Endodermal cell (in vitro differentiated cells): ENCODE data around the gene ZBED4. TPM values are rescaled to one million over a fixed set of nuclear protein-coding genes. Genes with fewer than 3 reads are reported as not detected.

ENCODE experiments used
- DNase-seq: peaks from one replicate; pipeline ENCODE4 v3.0.0-alpha.2; 2017
- H3K27ac ChIP-seq: 2 replicates; pipeline ENCODE4 v1.5.1; 2013; ENCODE audit warnings: mild to moderate bottlenecking, low read depth, low read length, moderate library complexity
- H3K27me3 ChIP-seq: 2 replicates; pipeline ENCODE4 v1.6.1; 2013; ENCODE audit warnings: mild to moderate bottlenecking, low read length, moderate library complexity; ENCODE audit not compliant: insufficient read depth, control insufficient read depth, poor library complexity, severe bottlenecking
- H3K36me3 ChIP-seq: 2 replicates; pipeline ENCODE4 v1.7.0; 2013; ENCODE audit warnings: mild to moderate bottlenecking, low read length, moderate library complexity; ENCODE audit not compliant: control insufficient read depth, insufficient read depth
- H3K4me1 ChIP-seq: one replicate; pipeline ENCODE4 v1.7.0; 2013; ENCODE audit warnings: low read length; ENCODE audit not compliant: control insufficient read depth, insufficient read depth
- H3K4me3 ChIP-seq: 2 replicates; pipeline ENCODE4 v1.5.1; 2013; ENCODE audit warnings: mild to moderate bottlenecking, low read length, moderate library complexity
- H3K9ac ChIP-seq: 2 replicates; pipeline ENCODE4 v1.6.1; 2013; ENCODE audit warnings: mild to moderate bottlenecking, low read length, moderate library complexity; ENCODE audit not compliant: poor library complexity, severe bottlenecking; ENCODE audit errors: extremely low read depth
- H3K9me3 ChIP-seq: 2 replicates; pipeline ENCODE4 v1.6.1; 2013; ENCODE audit warnings: mild to moderate bottlenecking, low read length, moderate library complexity; ENCODE audit not compliant: control insufficient read depth
- H3K27ac Mint-ChIP-seq: 2 replicates; pipeline ENCODE4 v1.8.0; 2020; ENCODE audit warnings: mixed read lengths
- H3K27me3 Mint-ChIP-seq: 2 replicates; pipeline ENCODE4 v1.8.0; 2021; ENCODE audit warnings: mild to moderate bottlenecking, mixed read lengths; ENCODE audit not compliant: insufficient read depth
- H3K36me3 Mint-ChIP-seq: 2 replicates; pipeline ENCODE4 v1.8.0; 2020; ENCODE audit warnings: low read depth, mixed read lengths
- H3K4me1 Mint-ChIP-seq: 2 replicates; pipeline ENCODE4 v1.8.0; 2020; ENCODE audit warnings: mixed read lengths
- H3K4me3 Mint-ChIP-seq: 2 replicates; pipeline ENCODE4 v1.8.0; 2020; ENCODE audit warnings: mild to moderate bottlenecking, moderate library complexity, mixed read lengths
- H3K9me3 Mint-ChIP-seq: 2 replicates; pipeline ENCODE4 v1.8.0; 2020; ENCODE audit warnings: mild to moderate bottlenecking, mixed read lengths
- CTCF ChIP-seq: fragments of 200-600 bp; sonication (generic); conservative IDR thresholded peaks from 2 replicates; pipeline ENCODE4 v1.5.0; 2021; ENCODE audit warnings: antibody characterized with exemption, mild to moderate bottlenecking
- WGBS, 2 experiments: methylation state at CpG; one replicate each; pipeline versions ENCODE4 v1.1.5 to v1.1.7; 2013; ENCODE audit warnings: missing lambda C conversion rate in 2 of 2, mixed read lengths in 1 of 2; ENCODE audit not compliant: insufficient coverage in 1 of 2, insufficient read length in 1 of 2; 5-methylcytosine and 5-hydroxymethylcytosine counted together
- total RNA-seq, 2 donors: library from RNA; stranded (reverse); fragmentation: NEBNext Ultra II Directional in 1 of 2; extraction: Animal tissue kit (Norgen Biotek cat#: 25700) in 1 of 2; gene quantifications; 2 replicates in 1 of 2; 3 replicates in 1 of 2; pipeline ENCODE4 v1.2.1, GENCODE V29; 2021

The ZBED4 gene
- total RNA-seq, 2 donors from 2014 or later, result 22.0 to 26.6 TPM

- WGBS, 2 experiments, result 88 to 89% methylated on average over 10 of the region's 10 CpGs
- H3K27me3 Mint-ChIP-seq, result peaks cover 10% of the 10 kb centered on the region
- peak overlapping the region; percentile 80 for H3K4me3 Mint-ChIP-seq
- peaks cover 17% of the 10 kb centered on the region for H3K9me3 Mint-ChIP-seq
- DNase-seq, result no peak
- peaks cover 30% of the 10 kb centered on the region for H3K4me1 Mint-ChIP-seq
- Histone ChIP-seq H3K27me3 (no peaks in the 10 kb centered on the region), H3K4me3 (peak overlapping the region; percentile 88), H3K9me3 (no peaks in the 10 kb centered on the region), H3K36me3 (peaks cover 49% of the 10 kb centered on the region), H3K4me1 (no peaks in the 10 kb centered on the region), H3K27ac (no peak overlapping the region), H3K9ac (peak overlapping the region; percentile 87)
- no peak overlapping the region for H3K27ac Mint-ChIP-seq
- peaks cover 56% of the 10 kb centered on the region for H3K36me3 Mint-ChIP-seq
- TF ChIP-seq CTCF, result no peak
These were observed 28.2 kb upstream of the ZBED4 start for GRCh38 chr22:49825436-49825835.

GRCh38 chr22:49825944-49826602, 27.6 kb upstream of the ZBED4 start:
- Histone ChIP-seq H3K9me3 (no peaks in the 10 kb centered on the region), H3K9ac (peak overlapping the region; percentile 87), H3K27me3 (no peaks in the 10 kb centered on the region), H3K4me1 (no peaks in the 10 kb centered on the region), H3K36me3 (peaks cover 43% of the 10 kb centered on the region), H3K27ac (no peak overlapping the region), H3K4me3 (peak overlapping the region; percentile 88)
- TF ChIP-seq CTCF, result no peak
- Mint-ChIP-seq H3K4me3 (peak overlapping the region; percentile 80), H3K36me3 (peaks cover 49% of the 10 kb centered on the region), H3K27ac (peak overlapping the region; percentile 84), H3K27me3 (peaks cover 15% of the 10 kb centered on the region), H3K9me3 (peaks cover 23% of the 10 kb centered on the region), H3K4me1 (peaks cover 30% of the 10 kb centered on the region)
- DNase-seq, result no peak
- WGBS, 2 experiments, result 28 to 35% methylated on average over 27 to 31 of the region's 31 CpGs

- H3K27ac Mint-ChIP-seq, result peak overlapping the region; percentile 84
- Histone ChIP-seq H3K4me3 (peak overlapping the region; percentile 88), H3K27me3 (no peaks in the 10 kb centered on the region), H3K9me3 (peaks cover 6% of the 10 kb centered on the region), H3K36me3 (peaks cover 36% of the 10 kb centered on the region), H3K9ac (peak overlapping the region; percentile 87), H3K27ac (no peak overlapping the region), H3K4me1 (no peaks in the 10 kb centered on the region)
- TF ChIP-seq CTCF, result no peak
- 0 to 1% methylated on average over 18 to 82 of the region's 86 CpGs for WGBS, 2 experiments
- peaks cover 20% of the 10 kb centered on the region for H3K27me3 Mint-ChIP-seq
- H3K36me3 Mint-ChIP-seq, result peaks cover 43% of the 10 kb centered on the region
- H3K4me1 Mint-ChIP-seq, result peaks cover 30% of the 10 kb centered on the region
- H3K9me3 Mint-ChIP-seq, result peaks cover 30% of the 10 kb centered on the region
- peak; percentile 62 for DNase-seq
- H3K4me3 Mint-ChIP-seq, result peak overlapping the region; percentile 80
These were observed 26.9 kb upstream of the ZBED4 start for GRCh38 chr22:49826603-49827270.
